ENCODE measurements around the gene ZNF335.

- TF ChIP-seq GATA3 (IDR thresholded peaks at IDR 0.05; ENCODE audit: low read depth, low read length) (no peak), GATA2 (IDR thresholded peaks at IDR 0.05; ENCODE audit: low read depth, low read length) (no peak)
These were observed 45.3 kb downstream of the ZNF335 start for GRCh38 chr20:45926731-45927070.

Data from SH-SY5Y (cell line).